Measurements from ENCODE around the gene HBP1. TPM values are rescaled to one million over a fixed set of nuclear protein-coding genes. Genes with fewer than 3 reads are reported as not detected.

HBP1 gene
- total and polyA plus RNA-seq, 10 donors, result 23.9 to 141 (median 79.5) TPM

- intact Hi-C loops (cut with DNase I; ENCODE audit: low total_unique reads), result no loop called here
These were observed 39.8 kb downstream of the HBP1 start for GRCh38 chr7:107208563-107208962.

GRCh38 chr7:107209565-107209964 lies 40.8 kb downstream of the HBP1 start:
- intact Hi-C loops (cut with DNase I; ENCODE audit: low total_unique reads), result no loop called here
- Histone ChIP-seq H3K27ac (no peak overlapping the region), H3K9me3 (peaks cover 3 to 14% (median 13%) of the 10 kb centered on the region in 8 donors), H3K4me1 (no peaks in the 10 kb centered on the region), H3K4me3 (no peak overlapping the region), H3K27me3 (replicated peaks in 1 of 7) (no peaks in the 10 kb centered on the region), H3K36me3 (peaks cover 0 to 67% (median 36%) of the 10 kb centered on the region in 6 donors)
- no peak for DNase-seq
- no peak for TF ChIP-seq POLR2AphosphoS5 (IDR thresholded peaks at IDR 0.05)
- TF ChIP-seq CTCF (IDR thresholded peaks at IDR 0.05 in 8 of 11, conservative IDR thresholded peaks at IDR 0.05 in 3 of 11), result no peak
- no peak for TF ChIP-seq POLR2A (IDR thresholded peaks at IDR 0.05)
- 86 to 100% (median 98%) methylated on average over 4 of the region's 4 CpGs for WGBS, 5 donors

More at GRCh38 chr7:107208563-107208962, 39.8 kb downstream of the HBP1 start:
- Histone ChIP-seq H3K27me3 (replicated peaks in 1 of 7) (no peaks in the 10 kb centered on the region), H3K9me3 (peaks cover 0 to 5% (median 3%) of the 10 kb centered on the region in 8 donors), H3K36me3 (peaks cover 0 to 77% (median 46%) of the 10 kb centered on the region in 6 donors), H3K4me1 (no peaks in the 10 kb centered on the region), H3K4me3 (no peak overlapping the region), H3K27ac (peak overlapping the region in 1 of 8 donors; percentile 9)
- WGBS, 5 donors, result 91 to 96% (median 96%) methylated on average over 5 of the region's 5 CpGs
- TF ChIP-seq CTCF (IDR thresholded peaks at IDR 0.05 in 8 of 11, conservative IDR thresholded peaks at IDR 0.05 in 3 of 11), result no peak
- peak in 1 of 3 donors; percentile 19 for TF ChIP-seq POLR2AphosphoS5 (IDR thresholded peaks at IDR 0.05)
- no peak for DNase-seq

GRCh38 chr7:107210400-107210799 lies 41.6 kb downstream of the HBP1 start:
- H3K9me3 ChIP-seq, result peaks cover 3 to 22% (median 21%) of the 10 kb centered on the region in 8 donors
- H3K4me1 ChIP-seq, result no peaks in the 10 kb centered on the region
- peaks cover 0 to 60% (median 28%) of the 10 kb centered on the region in 6 donors for H3K36me3 ChIP-seq
- intact Hi-C loops (cut with DNase I; ENCODE audit: low total_unique reads), result no loop called here
- 93 to 98% (median 97%) methylated on average over 4 of the region's 4 CpGs for WGBS, 5 donors
- TF ChIP-seq CTCF (IDR thresholded peaks at IDR 0.05 in 8 of 11, conservative IDR thresholded peaks at IDR 0.05 in 3 of 11), result no peak
- no peak for TF ChIP-seq POLR2A (IDR thresholded peaks at IDR 0.05)
- peak in 1 of 3 donors; percentile 29 for TF ChIP-seq POLR2AphosphoS5 (IDR thresholded peaks at IDR 0.05)
- H3K4me3 ChIP-seq, result no peak overlapping the region
- DNase-seq, result no peak
- H3K27me3 ChIP-seq (replicated peaks in 1 of 7), result no peaks in the 10 kb centered on the region
- no peak overlapping the region for H3K27ac ChIP-seq

GRCh38 chr7:107212725-107213124 lies 43.9 kb downstream of the HBP1 start:
- H3K27ac ChIP-seq, result no peak overlapping the region
- 70 to 79% (median 74%) methylated on average over 2 of the region's 2 CpGs for WGBS, 5 donors
- no peak for TF ChIP-seq CTCF (IDR thresholded peaks at IDR 0.05 in 8 of 11, conservative IDR thresholded peaks at IDR 0.05 in 3 of 11)
- TF ChIP-seq POLR2AphosphoS5 (IDR thresholded peaks at IDR 0.05), result no peak
- no peak for TF ChIP-seq POLR2A (IDR thresholded peaks at IDR 0.05)
- intact Hi-C loops (cut with DNase I; ENCODE audit: low total_unique reads), result no loop called here
- H3K9me3 ChIP-seq, result peaks cover 3 to 29% (median 21%) of the 10 kb centered on the region in 8 donors
- H3K27me3 ChIP-seq (replicated peaks in 1 of 7), result no peaks in the 10 kb centered on the region
- H3K4me1 ChIP-seq, result no peaks in the 10 kb centered on the region
- no peak overlapping the region for H3K4me3 ChIP-seq
- DNase-seq, result no peak
- H3K36me3 ChIP-seq, result peaks cover 0 to 43% (median 14%) of the 10 kb centered on the region in 6 donors

All from spleen (tissue), 11 donors.